Transverse colon (tissue), 4 donors: ENCODE measurements around the gene EIF2S1.

Experiments used
- CTCF ChIP-seq, 5 experiments: fragments of 200-600 bp in 3 of 5; fragments of 450-650 bp in 2 of 5; sonication (generic) in 3 of 5; IDR thresholded peaks; 1 replicate in 2 of 5; 2 replicates in 3 of 5; pipeline ENCODE4 v1.5.1; 2016 to 2017; ENCODE audit warnings: antibody characterized with exemption in 5 of 5, inconsistent platforms in 3 of 5, mild to moderate bottlenecking in 2 of 5, moderate library complexity in 1 of 5
- EP300 ChIP-seq: sonication (generic); formaldehyde crosslinking; IDR thresholded peaks from one replicate; pipeline ENCODE4 v1.6.1; 2017; ENCODE audit warnings: antibody characterized with exemption, low read depth
- POLR2A ChIP-seq: fragments of 450-650 bp; IDR thresholded peaks from one replicate; pipeline ENCODE4 v1.6.1; 2016; ENCODE audit warnings: antibody characterized with exemption, mild to moderate bottlenecking, moderate library complexity
- POLR2AphosphoS5 ChIP-seq, 3 donors: sonication (generic); formaldehyde crosslinking; IDR thresholded peaks; one replicate each; pipeline ENCODE4 v1.6.1; 2016; ENCODE audit warnings: antibody characterized with exemption in 3 of 3

GRCh38 chr14:67426161-67426560 is 66.0 kb downstream of the EIF2S1 start:
- no peak for TF ChIP-seq CTCF (IDR thresholded peaks at IDR 0.05)
- no peak for TF ChIP-seq POLR2AphosphoS5 (IDR thresholded peaks at IDR 0.05)
- no peak for TF ChIP-seq EP300
- TF ChIP-seq POLR2A: no peak
